Measurements from ENCODE around the gene LIPE.

Gene LIPE

DNA sequence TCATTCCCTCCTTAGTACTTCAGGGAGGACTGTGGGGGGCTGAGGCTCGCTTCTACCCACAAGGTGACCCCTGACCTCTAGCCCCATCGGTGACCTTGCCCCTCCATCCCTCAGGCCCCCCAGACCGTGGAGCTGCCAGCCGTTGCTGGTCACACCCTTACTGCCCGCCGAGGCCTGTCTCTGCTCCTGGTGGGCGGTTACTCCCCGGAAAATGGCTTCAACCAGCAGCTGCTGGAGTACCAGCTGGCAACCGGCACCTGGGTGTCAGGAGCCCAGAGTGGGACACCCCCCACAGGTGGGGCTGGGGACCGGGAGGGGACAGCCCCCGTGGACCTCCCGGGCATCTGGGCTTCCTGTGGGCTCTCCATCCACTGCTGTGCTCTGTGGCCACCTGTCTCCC, 69.9 kb downstream of the LIPE start:
- FAIRE-seq = no peak
- DNase-seq (ENCODE audit: insufficient read length, low spot score) = no peak

DNA sequence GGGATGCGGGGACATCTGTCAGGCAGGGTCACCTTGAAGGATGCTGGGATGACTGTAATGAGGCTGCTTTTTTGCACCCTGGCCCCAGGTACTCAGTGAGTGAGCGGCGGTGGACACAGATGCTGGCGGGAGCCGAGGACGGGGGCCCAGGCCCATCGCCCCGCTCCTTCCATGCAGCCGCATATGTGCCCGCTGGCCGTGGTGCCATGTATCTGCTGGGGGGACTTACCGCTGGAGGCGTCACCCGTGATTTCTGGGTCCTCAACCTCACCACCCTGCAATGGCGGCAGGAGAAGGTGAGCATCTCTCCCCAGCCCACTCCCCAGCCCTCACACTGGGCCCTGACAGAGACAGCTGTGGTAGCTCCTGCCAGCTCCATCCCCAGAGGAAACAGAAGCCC, 70.5 kb downstream of the LIPE start:
- FAIRE-seq = no peak
- no peak for DNase-seq (ENCODE audit: insufficient read length, low spot score)

DNA sequence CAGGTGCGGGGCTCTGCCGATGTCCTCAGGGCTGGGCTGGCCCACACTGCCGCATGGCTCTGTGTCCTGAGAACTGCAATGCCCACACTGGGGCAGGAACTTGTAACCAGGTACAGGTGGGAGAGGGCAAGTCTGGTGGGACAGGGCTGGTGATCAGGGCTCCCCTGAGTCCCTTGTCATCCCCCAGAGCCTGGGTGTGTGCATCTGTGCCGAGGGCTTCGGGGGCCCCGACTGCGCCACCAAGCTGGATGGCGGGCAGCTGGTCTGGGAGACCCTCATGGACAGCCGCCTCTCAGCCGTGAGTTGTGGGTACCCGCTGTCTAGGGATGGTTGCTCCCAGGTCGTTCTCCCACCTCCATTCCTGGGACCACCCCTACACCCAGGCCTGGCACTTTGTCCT, 71.3 kb downstream of the LIPE start:
- no peak for FAIRE-seq
- DNase-seq (ENCODE audit: insufficient read length, low spot score) = no peak

DNA sequence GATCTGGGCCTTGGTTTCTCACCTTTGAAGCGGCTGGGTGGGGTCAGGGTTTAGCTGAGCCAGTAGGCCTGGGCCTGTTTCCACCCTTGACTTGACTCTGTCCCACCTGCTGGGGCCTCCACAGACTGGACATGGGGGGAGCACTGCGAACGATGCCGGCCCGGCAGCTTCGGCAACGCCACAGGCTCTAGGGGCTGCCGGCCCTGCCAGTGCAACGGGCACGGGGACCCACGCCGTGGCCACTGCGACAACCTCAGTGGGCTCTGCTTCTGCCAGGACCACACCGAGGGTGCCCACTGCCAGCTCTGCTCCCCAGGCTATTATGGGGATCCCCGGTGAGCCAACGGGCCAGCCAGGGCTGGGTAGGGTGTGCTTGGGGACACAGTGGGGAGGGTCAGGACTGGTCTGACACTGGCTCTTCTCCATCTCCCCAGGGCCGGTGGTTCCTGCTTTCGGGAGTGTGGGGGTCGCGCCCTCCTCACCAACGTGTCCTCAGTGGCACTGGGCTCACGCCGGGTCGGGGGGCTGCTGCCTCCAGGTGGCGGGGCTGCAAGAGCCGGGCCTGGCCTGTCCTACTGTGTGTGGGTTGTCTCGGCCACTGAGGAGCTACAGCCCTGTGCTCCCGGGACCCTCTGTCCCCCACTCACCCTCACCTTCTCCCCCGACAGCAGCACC, 73.7 kb downstream of the LIPE start:
- DNase-seq (ENCODE audit: insufficient read length, low spot score) (no peak), FAIRE-seq (no peak)

DNA sequence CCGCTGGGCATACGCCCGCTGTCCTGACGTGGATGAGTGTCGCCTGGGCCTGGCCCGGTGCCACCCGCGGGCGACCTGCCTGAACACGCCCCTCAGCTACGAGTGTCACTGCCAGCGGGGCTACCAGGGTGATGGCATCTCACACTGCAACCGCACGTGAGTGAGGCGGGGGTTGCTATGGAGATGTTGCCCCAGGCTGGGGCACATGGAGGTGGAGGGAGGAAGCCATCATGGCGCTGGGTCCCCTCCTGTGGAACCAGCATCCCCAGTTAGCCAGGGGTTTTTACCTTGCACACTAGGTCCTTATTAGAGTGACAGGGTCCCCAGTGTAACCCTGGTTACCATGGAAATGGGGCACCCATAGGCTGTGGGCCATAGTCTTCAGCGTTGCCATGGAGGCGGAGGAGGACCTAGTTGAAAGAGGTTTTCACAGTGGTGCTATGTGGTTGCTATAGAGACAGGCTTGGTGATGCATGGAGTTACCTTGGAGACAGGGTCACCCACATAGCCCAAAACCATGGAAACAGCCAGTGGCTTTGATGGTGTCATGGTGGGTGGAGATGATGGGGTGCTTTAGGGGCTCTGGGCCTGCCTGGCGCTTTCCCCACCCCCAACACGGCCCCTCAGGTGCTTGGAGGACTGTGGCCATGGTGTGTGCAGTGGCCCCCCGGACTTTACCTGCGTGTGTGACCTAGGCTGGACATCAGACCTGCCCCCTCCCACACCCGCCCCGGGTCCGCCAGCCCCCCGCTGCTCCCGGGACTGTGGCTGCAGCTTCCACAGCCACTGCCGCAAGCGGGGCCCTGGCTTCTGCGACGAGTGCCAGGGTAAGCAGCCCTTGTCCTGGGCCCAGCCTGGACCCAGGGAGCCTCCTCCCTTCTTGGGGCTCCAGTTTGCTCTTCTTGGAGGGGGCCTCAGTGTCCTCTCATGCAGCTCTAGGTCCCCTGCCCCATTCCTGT, 74.6 kb downstream of the LIPE start:
- no peak for FAIRE-seq
- DNase-seq (ENCODE audit: insufficient read length, low spot score) = no peak
